Measurements from ENCODE around the gene IRF7.

DNA sequence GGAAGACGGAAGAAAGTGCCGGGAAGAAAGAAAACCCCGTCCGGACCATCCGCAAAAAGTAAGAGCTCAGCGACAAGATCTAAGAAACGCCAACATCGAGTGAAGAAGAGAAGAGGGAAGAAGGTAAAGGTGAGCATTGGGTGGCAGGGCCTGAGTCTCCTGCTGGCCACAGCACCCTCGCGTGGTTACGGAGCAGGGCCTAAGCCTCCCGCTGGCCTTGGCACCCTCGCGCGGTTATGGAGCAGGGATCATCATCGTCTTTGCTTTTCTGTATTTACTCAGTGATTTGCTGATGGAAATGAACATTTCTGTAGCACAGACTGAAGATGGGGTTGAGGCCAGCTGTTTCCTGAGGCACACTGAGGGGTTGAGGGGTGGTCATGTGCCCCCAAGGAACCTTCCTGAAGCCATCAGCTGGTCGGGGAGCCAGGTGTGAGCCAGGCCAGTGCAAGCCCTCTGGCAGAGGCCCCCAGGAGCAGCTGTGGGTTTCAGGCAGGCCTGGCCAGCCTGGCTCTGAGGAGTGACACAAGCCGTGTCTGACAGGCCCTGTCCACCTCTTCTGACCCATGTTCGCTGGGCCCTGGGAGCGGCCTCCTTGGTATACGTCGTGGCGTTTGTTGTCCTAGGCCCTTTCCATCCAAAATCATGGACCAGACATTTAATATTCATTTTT lies 14.0 kb downstream of the IRF7 start:
- no peak for TF ChIP-seq POLR2A (IDR thresholded peaks at IDR 0.05)
- TF ChIP-seq, protein P1, sequence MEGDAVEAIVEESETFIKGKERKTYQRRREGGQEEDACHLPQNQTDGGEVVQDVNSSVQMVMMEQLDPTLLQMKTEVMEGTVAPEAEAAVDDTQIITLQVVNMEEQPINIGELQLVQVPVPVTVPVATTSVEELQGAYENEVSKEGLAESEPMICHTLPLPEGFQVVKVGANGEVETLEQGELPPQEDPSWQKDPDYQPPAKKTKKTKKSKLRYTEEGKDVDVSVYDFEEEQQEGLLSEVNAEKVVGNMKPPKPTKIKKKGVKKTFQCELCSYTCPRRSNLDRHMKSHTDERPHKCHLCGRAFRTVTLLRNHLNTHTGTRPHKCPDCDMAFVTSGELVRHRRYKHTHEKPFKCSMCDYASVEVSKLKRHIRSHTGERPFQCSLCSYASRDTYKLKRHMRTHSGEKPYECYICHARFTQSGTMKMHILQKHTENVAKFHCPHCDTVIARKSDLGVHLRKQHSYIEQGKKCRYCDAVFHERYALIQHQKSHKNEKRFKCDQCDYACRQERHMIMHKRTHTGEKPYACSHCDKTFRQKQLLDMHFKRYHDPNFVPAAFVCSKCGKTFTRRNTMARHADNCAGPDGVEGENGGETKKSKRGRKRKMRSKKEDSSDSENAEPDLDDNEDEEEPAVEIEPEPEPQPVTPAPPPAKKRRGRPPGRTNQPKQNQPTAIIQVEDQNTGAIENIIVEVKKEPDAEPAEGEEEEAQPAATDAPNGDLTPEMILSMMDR (IDR thresholded peaks at IDR 0.05): no peak

Data from tibial nerve (tissue), 3 donors.